ENCODE data around the gene MAJIN.
A peak's percentile ranks its signal among the peaks of the same experiment; 100 is the strongest.
"Not testable (repeated sequence)": the region's sequence is repeated elsewhere in the genome, so short reads cannot be mapped to it uniquely, and the experiment has no call there.

Gene MAJIN

GRCh38 chr11:64971421-64972233 is at the start of gene MAJIN:
TSS of gene MAJIN (minus strand) at chr11:64972108. CDS start at chr11:64959405, 12,703 bp downstream.
- peak; percentile 88 to 93 for DNase-seq

- no peak for DNase-seq
Observed at GRCh38 chr11:65021509-65021908, 49.6 kb upstream of the MAJIN start.

- no peak for DNase-seq
Observed at GRCh38 chr11:65021003-65021402, 49.1 kb upstream of the MAJIN start.

GRCh38 chr11:65019824-65020223 is 47.9 kb upstream of the MAJIN start:
- DNase-seq: no peak

GRCh38 chr11:65017937-65018336 is 46.0 kb upstream of the MAJIN start:
- no peak for DNase-seq

GRCh38 chr11:65016705-65017104 is 44.8 kb upstream of the MAJIN start:
- DNase-seq: no peak

- no peak for DNase-seq
Observed at GRCh38 chr11:65014726-65015227, 42.9 kb upstream of the MAJIN start.

GRCh38 chr11:65013888-65014725 is 42.2 kb upstream of the MAJIN start, which contains the start of gene ARL2:
TSS of gene ARL2 (plus strand) at chr11:65014160. CDS start at chr11:65014208, 48 bp downstream.
- DNase-seq: peak; percentile 84

GRCh38 chr11:65013130-65013887 is 41.4 kb upstream of the MAJIN start:
- DNase-seq: peak; percentile 89

GRCh38 chr11:65008873-65009272 is 37.0 kb upstream of the MAJIN start:
- no peak for DNase-seq

GRCh38 chr11:65008016-65008415 is 36.1 kb upstream of the MAJIN start:
- no peak for DNase-seq

- not testable (repeated sequence) for DNase-seq
Observed at GRCh38 chr11:65003968-65004367, 32.1 kb upstream of the MAJIN start.

- DNase-seq: no peak
Observed at GRCh38 chr11:65003282-65003681, 31.4 kb upstream of the MAJIN start.

GRCh38 chr11:65002706-65003105 is 30.8 kb upstream of the MAJIN start:
- DNase-seq: no peak

GRCh38 chr11:64999478-64999877 is 27.6 kb upstream of the MAJIN start:
- DNase-seq: no peak

GRCh38 chr11:64998690-64999431 is 27.0 kb upstream of the MAJIN start:
- no peak for DNase-seq

- DNase-seq: no peak
Observed at GRCh38 chr11:64998141-64998540, 26.2 kb upstream of the MAJIN start.

GRCh38 chr11:64996710-64997380 is 24.9 kb upstream of the MAJIN start, which contains the start of gene BATF2:
TSS of gene BATF2 (minus strand) at chr11:64996971. CDS start at chr11:64996914, 57 bp downstream.
- DNase-seq: peak in 1 of 2 experiments; percentile 3

- DNase-seq: no peak
Observed at GRCh38 chr11:64996327-64996709, 24.4 kb upstream of the MAJIN start.

- no peak for DNase-seq
Observed at GRCh38 chr11:64994318-64994717, 22.4 kb upstream of the MAJIN start.

GRCh38 chr11:64990222-64990923 is 18.5 kb upstream of the MAJIN start:
- no peak for DNase-seq
